HG03095 (cell line): ENCODE measurements around the gene MYMX.
"Not testable (repeated sequence)": the region's sequence is repeated elsewhere in the genome, so short reads cannot be mapped to it uniquely, and the experiment has no call there.

ENCODE experiments used
- ATAC-seq: cut with Tn5 transposase; IDR thresholded peaks from one replicate; pipeline ENCODE4 v1.9.1; 2021; ENCODE audit warnings: moderate library complexity; ENCODE audit not compliant: unreplicated experiment

Gene MYMX

DNA sequence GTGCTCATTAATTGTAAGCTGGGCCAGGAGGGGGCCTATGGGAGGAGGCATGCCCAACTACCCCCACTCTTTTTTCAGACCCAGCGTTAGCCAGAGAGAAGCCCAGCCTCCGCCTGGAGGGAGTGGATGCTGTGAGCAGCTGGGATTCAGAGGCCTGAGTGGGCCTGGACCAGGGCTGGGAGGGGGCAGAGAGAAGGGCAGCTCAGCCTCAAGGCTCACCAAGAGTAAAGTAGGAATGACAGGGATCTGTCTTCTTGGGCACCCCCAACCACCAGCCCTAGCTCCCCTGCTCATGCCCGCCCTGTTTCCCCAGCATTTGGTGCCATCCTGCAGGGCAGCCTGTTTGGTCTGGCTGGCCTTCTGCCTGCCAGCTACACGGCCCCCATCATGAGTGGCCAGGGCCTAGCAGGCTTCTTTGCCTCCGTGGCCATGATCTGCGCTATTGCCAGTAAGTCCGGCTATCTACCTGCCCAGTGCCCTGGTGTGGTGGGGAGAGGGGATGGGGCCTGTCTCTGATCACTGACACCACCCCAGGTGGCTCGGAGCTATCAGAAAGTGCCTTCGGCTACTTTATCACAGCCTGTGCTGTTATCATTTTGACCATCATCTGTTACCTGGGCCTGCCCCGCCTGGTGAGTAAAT is 13.4 kb downstream of the MYMX start:
- ATAC-seq = no peak

DNA sequence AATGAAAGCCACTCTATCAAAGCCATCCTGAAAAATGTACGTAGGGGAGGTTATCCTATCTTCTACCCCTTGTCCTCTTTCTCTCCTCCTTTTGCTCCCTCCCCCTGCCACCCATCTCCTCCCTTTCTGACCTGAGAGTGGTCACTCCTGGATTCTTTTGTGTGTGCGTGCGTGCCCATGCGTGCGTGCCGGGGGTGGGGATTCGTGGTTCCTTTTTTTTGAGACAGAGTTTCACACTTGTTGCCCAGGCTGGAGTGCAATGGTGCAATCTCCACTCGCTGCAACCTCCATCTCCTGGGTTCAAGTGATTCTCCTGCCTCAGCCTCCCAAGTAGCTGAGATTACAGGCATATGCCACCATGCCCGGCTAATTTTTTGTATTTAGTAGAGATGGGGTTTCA is 14.7 kb downstream of the MYMX start:
- ATAC-seq = not testable (repeated sequence)

DNA sequence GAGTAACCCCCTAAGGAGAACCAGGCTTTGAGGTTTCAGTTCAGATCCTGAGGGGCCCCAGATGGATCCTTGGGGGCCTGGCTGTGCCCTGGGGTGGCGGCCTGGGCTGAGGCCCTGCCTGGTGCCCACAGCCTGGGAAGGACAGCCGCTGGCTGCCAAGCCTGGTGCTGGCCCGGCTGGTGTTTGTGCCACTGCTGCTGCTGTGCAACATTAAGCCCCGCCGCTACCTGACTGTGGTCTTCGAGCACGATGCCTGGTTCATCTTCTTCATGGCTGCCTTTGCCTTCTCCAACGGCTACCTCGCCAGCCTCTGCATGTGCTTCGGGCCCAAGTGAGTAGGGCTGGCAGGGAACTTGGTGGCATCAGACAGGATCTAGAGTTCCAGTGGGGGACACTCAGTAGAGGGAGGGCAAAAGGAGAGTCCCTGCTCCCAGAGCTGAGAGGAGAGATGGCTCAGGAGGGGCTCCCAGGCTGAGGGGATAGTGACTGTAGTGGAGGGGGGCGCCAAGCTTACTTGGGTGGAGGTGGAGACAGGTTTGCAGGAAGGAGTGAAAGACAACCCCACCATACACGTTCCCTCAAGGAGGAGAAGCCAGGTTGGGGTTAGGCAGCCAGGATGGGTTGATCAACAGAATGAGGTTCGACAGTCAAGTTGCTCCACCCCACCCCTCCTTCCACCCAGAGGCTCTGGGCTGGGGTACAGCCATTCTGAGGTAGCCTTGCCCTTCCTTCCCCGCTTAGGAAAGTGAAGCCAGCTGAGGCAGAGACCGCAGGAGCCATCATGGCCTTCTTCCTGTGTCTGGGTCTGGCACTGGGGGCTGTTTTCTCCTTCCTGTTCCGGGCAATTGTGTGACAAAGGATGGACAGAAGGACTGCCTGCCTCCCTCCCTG is 16.2 kb downstream of the MYMX start:
- ATAC-seq = no peak

DNA sequence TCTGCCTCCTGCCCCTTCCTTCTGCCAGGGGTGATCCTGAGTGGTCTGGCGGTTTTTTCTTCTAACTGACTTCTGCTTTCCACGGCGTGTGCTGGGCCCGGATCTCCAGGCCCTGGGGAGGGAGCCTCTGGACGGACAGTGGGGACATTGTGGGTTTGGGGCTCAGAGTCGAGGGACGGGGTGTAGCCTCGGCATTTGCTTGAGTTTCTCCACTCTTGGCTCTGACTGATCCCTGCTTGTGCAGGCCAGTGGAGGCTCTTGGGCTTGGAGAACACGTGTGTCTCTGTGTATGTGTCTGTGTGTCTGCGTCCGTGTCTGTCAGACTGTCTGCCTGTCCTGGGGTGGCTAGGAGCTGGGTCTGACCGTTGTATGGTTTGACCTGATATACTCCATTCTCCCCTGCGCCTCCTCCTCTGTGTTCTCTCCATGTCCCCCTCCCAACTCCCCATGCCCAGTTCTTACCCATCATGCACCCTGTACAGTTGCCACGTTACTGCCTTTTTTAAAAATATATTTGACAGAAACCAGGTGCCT is 16.9 kb downstream of the MYMX start:
- no peak for ATAC-seq

DNA sequence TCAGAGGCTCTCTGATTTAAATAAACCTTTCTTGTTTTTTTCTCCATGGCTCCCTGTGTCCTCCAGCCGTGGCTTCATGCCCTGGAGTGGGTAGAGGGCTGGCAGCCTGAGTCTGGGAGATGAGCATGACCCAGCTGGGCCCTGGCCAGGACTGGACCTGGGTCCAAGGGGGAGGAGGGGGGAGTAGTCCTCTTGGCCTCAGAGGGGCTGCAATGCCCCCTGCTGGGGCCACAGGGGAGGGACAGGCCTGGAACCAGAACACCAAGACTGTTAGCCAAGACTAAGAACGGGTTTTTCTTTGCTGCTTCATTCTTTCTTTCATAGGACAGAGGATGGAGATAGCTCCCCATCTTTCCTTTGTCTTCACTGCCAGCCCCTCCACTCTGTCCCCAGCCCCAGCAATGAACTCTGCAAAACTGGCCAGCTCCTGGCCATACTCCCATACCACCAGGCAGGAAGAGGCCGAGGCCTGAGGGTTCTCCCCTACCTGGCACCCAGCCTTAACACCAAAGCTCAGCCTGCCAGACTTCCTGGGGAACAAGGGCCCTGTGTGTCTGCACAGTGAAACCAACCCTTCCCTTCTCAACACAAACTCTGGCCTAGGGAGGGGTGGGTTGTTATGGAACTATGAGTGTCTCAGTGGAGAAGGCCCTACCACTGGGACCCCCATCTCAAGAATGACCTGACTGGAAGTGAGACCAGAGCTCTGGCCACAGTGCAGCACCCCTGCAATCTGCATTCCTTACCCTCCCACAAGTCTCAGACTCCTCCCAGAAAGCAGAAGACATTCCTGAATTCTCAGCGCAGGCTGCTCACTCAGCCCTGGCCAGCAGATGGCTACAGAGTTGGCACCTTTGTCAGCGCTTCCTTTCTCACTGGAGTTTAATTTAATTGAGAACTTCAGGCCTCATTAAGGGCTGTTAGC is 17.6 kb downstream of the MYMX start:
- ATAC-seq = no peak

DNA sequence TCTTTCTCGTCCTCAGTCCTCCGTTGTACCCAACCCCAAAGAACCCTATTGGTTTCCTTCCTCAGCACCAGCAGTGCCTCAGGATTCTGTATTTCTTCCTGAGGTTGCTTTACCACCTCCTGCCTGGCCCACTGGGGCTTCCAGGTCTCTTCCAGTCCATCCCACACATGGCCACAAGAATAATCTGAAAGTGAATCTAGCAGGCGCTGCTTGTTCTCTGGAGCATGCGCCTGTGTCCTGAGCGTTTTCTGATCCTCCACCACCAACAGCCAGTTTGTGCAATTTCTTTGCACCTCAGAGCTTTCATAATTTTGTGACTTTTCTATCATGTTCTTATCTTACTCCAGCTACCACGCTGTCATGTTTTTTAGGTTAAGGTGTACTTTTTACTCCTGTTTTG is 18.5 kb downstream of the MYMX start:
- no peak for ATAC-seq

DNA sequence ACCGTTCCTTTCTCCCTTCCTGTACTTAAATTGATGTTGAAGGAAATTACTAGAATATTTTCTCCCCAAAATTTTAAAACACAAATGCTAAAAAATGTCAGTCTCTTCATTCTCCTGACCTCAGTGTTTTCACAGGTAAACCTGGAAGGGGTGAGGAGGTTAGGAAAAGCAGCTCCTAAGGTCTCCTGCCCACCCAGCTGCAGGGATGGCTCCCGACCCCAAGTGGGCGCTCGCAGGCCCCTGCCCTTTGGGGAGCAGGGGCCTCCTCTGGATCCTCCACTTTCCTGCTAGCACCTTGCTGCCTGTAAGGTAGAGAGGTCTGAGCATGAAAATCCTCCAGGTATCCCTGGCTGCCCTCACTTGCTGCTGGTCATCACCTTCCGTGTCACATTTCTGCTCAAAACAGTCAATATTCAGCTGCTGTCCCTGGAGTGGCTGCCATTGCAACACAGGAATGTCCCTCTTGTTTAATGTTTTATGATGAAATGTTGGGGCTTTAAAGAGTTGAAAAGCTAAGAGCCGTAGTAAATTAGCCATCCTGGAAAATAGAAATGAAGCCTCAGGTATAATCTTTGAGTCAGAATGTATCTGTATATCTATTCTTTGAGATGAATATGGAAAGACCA is 19.3 kb downstream of the MYMX start:
- ATAC-seq = no peak

DNA sequence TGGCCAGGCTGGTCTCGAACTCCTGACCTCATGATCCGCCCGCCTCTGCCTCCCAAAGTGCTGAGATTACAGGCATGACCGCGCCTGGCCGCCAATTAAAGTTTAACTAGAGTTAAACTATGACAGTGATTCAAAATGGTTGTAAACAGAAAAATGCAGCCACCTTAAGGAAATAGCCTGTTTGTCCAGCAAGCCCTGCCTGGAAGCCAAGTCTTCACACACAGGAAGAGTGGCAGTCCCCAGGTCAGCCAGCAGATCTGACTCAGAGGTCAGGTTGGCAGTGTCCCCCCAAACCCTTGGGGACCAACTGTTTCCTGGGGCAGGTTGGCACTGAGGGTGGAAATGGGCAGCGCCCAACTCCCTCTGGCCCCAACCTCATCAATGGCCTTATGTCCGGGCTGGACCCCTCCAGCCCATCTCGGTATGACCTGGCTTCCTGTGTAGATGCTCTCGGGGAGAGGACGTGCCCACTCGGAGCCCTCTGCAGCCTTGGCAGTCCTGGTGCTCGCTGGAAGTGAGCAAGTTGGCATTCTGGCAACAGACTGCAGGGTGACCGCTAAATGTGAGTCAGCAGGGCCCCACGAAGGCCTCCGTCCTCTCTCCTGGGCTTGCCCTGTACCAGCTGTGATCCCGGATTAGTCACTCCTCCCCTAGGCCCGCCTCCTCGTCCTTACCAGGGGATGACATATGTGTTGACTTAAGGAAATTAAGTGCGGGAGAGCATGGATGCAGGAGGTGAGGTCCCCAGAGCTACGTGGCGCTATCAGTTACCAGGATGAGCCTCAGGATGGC is 20.5 kb downstream of the MYMX start:
- peak; percentile 66 for ATAC-seq

DNA sequence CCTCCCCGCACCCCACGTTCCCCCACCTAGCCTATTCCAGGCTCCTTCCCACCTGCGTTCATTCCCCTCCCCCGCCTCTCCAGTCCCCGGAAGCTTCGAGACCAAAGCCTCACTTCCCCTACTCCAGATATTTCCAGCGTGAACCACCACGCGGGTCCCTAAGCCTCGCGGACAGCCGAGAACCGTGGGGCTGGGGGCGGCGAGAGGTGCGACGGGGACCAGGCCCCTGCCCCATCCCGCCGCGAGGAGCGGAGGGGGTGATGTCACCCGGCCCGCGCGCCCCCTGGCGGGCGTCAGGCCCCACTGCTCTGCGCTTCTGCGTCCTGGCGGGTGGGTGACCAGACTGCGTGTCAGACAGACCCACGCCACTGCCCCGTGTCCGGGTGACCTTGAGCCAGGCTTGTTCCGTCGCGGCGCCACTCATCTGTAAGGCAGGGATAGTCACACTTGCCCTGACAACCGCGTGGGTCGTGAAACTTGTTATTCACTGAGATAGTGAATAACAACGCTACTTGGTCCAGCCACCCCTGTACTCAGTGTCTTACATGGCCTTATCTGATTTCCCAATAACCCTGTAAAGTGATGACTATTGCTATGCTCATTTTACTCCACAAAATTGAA is 21.2 kb downstream of the MYMX start:
- peak; percentile 66 for ATAC-seq

DNA sequence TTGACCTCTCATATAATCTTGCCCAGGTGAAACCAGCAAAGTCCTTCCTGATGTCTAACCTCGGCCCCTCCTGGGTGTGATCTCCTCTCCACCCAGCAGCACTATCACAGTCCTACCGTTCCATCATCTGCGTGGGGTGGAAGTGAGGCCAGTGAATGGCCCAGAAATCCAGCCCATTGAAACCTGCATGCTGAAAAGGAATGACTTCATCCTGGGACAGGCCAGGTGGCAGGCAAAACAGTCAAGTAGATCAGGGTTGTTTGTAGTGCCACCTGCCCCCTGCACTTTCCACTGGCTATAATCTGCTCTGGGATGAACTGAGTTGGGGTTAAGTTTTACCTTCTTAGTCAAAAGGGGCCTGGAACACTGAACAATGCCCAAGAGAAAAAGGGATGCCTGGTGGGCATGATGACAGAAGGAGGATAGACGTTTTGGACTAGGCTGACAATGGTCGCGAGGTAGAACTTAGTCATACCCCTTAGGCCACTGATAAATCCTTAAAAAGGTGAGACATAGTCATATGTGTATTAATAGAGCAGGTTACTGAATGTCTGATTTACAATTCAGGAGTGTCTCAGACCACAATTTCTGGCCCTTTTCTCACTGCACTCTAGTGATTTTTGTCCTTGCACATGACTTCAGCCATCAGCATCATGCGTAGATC is 22.1 kb downstream of the MYMX start:
- no peak for ATAC-seq

DNA sequence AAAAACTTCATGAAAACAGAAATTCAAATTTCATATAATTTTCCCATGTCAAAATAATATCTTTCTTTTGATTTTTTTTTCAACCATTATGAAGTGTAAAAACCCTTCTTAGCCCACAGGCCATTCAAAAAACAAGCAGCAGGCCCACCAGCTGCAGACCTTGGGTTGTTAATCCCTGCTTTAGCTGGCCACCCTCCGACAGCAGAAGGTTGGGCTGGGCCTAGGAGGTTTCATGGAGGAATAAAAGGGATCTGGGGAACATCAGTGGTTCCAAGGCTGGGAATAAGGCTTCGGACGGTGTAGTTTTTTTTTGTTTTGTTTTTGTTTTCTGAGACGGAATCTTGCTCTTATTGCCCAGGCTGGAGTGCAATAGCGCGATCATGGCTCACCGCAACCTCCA is 26.6 kb downstream of the MYMX start:
- ATAC-seq = no peak

DNA sequence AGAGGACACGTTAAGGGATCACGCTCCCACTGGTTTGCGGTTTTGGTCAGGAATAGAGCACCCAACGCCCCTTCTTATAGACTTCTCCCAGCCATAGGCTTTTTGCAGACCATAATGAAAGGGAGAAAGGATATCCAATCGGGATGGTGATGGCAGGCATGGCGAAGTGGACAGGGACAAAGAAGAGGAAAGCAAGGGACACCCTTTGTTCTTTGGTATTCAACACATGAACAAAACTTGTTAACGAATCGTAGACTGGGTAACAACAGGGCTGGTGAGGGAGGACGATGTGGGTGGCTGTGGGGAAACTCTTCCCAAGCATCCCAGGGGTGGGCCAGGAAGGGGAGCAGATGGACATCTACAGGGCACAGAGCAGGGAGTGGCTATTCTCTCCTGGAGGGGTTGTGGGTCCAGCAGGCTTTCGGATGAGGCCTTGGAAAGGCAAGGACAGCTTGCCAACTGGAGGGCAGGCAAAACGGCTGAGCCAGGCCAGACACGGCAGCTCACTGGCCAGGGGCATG is 28.7 kb downstream of the MYMX start:
- ATAC-seq = no peak

DNA sequence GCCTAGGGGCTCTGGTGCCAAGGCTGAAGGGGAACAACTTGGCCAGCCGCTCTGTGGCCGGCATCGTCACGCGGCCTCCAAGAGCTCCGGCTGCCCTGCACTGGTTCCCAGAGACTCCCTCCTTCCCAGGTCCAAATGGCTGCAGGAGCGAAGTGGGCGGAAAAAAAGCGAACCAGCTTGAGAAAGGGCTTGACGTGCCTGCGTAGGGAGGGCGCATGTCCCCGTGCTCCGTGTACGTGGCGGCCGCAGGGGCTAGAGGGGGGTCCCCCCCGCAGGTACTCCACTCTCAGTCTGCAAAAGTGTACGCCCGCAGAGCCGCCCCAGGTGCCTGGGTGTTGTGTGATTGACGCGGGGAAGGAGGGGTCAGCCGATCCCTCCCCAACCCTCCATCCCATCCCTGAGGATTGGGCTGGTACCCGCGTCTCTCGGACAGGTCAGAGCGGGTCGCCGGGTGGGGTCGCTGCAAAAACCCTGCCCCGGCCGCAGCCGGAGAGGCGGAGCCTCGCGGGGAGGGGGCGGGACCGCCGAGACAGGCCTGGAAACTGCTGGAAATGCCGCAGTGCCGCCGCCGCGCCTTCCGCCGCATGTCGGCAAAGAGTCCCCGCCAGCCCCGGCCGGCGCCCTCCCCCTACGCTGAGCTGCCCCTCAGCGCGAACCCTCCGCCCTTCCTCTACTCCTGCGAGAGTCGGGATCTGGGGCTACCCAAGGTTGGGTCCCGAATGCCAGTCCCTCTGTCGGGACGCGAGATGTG is 29.4 kb downstream of the MYMX start:
- peak; percentile 42 for ATAC-seq

DNA sequence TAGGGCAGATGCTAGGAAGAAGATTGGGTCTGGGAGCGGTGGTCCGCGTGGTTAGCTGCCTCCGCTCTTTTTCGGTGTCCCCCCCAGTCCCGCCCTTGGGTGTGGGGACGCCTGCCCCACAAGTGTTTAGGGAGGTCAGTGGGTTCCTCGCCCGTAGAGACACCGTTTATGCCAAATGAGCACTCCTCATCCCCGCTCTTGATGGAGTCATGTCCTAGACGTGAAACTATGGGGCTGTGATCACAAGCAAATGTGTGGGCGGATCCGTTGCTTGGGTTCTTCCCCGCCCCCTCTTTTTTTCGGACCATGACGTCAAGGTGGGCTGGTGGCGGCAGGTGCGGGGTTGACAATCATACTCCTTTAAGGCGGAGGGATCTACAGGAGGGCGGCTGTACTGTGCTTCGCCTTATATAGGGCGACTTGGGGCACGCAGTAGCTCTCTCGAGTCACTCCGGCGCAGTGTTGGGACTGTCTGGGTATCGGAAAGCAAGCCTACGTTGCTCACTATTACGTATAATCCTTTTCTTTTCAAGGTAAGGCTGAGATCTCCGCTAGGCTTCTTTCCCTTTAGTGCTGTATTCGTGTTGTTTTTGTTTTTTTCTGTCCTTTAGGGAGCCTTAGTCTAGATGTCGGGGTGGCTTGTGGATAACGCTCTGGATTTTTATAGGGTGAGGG is 30.1 kb downstream of the MYMX start, which contains the start of gene HSP90AB1:
Gene HSP90AB1 (plus strand): TSS at position 439 of the 675 bp plus-strand sequence. CDS start 1,529 bp downstream, outside the sequence.
- peak; percentile 48 for ATAC-seq

DNA sequence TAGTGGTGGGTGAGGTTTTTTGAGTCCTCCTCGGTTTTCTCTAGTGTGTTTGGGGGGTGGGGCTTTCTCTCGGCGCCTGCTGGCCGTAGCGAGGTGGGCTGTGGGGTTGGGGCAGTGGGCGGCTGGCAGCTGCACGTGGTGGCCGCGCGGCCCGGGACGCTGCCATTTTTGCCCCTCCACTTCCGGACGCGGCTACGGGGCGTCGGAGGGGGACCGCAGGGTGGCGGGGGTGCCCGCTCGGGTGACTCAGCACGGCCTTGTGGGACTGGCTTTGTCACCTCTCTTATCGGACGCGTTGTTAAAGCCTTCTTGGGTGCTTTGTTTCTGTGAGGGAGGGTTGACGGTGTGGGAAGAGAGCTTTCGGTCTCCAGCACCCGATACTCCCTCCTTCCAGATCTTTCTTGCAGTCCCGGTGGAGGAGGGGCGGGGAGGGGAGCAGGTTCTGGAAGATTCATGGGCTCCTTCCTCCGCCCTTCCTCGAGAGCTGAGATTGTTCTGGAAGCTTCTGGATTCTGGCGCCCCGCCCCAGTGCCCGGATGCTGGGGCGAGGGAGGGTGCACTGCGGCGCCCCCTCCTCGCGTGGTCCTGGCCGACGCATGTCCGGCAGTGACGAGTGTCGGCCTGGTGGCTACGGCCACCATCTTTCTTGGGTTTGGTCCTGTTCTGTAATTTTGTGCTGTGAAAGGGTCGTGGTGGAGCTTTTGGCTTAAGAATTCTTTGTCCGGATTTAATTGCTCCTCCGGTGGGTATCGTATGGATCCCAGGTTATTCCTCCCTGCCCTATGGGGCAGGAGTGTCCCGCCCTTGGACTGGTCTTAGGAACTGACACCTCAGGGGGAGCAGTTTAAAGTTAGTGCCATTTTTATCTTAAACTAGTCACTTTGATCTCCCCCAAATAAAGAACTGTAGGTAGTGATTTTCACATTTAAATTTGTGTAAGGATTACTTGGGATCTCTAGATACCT is 30.9 kb downstream of the MYMX start:
- ATAC-seq = peak; percentile 29

DNA sequence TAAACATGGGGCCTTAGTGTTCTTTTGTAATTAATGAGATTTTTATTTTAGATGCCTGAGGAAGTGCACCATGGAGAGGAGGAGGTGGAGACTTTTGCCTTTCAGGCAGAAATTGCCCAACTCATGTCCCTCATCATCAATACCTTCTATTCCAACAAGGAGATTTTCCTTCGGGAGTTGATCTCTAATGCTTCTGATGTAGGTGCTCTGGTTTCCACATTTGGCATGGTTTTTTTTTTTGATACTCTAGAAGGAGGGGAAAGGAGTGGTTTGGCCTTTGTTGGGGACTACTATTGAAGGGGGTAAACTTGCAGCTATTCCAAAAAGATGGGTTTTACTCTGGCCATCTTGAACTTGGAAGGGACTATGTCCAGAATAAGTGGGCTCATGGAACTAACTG is 31.9 kb downstream of the MYMX start:
- ATAC-seq = no peak
